Tibial nerve (tissue), 4 donors: ENCODE results near the gene PYDC1.

Experiments used
- CTCF ChIP-seq, 5 experiments: fragments of 200-600 bp in 3 of 5; fragments of 450-650 bp in 2 of 5; sonication (generic) in 3 of 5; IDR thresholded peaks; one replicate each; pipeline ENCODE4 v1.5.1; 2016 to 2019; ENCODE audit warnings: antibody characterized with exemption in 5 of 5, mild to moderate bottlenecking in 3 of 5, moderate library complexity in 2 of 5
- EP300 ChIP-seq, 2 donors: sonication (generic); formaldehyde crosslinking; IDR thresholded peaks; one replicate each; pipeline ENCODE4 v1.6.1; 2017; ENCODE audit warnings: antibody characterized with exemption in 2 of 2, mild to moderate bottlenecking in 1 of 2
- POLR2A ChIP-seq, 2 donors: fragments of 450-650 bp; IDR thresholded peaks; one replicate each; pipeline ENCODE4 v1.6.1; 2017; ENCODE audit warnings: antibody characterized with exemption in 2 of 2, mild to moderate bottlenecking in 2 of 2, moderate library complexity in 2 of 2

GRCh38 chr16:31204871-31205666 is 11.9 kb downstream of the PYDC1 start:
- TF ChIP-seq CTCF (IDR thresholded peaks at IDR 0.05) (no peak), EP300 (IDR thresholded peaks at IDR 0.05) (no peak), POLR2A (IDR thresholded peaks at IDR 0.05) (no peak)
